HEK293T (cell line): ENCODE data around the gene EML4.

ENCODE experiments used
- ARNT ChIP-seq: fragments of 450-650 bp; IDR thresholded peaks from 2 replicates; pipeline ENCODE4 v1.6.1; 2017; ENCODE audit warnings: mild to moderate bottlenecking
- ELF4 ChIP-seq: fragments of 450-650 bp; IDR thresholded peaks from 2 replicates; pipeline ENCODE4 v1.6.1; 2017; ENCODE audit warnings: antibody characterized with exemption
- FOXA1 ChIP-seq: fragments of 450-650 bp; IDR thresholded peaks from 2 replicates; pipeline ENCODE4 v1.6.1; 2016; ENCODE audit warnings: mild to moderate bottlenecking
- FOXK2 ChIP-seq: fragments of 450-650 bp; IDR thresholded peaks from 2 replicates; pipeline ENCODE4 v1.6.1; 2016; ENCODE audit warnings: mild to moderate bottlenecking
- L3MBTL2 ChIP-seq: fragments of 450-650 bp; conservative IDR thresholded peaks from 2 replicates; pipeline ENCODE4 v1.6.1; 2016; ENCODE audit warnings: mild to moderate bottlenecking
- SP1 ChIP-seq: fragments of 450-650 bp; IDR thresholded peaks from 2 replicates; pipeline ENCODE4 v1.6.1; 2017
- ZNF384 ChIP-seq: fragments of 450-650 bp; IDR thresholded peaks from 2 replicates; pipeline ENCODE4 v1.6.1; 2016

GRCh38 chr2:42368817-42369531, 199.8 kb downstream of the EML4 start:
- TF ChIP-seq ELF4 (no peak), ZNF384 (no peak), ARNT (no peak), SP1 (no peak), FOXA1 (no peak), L3MBTL2 (no peak), FOXK2 (no peak)
